Smooth muscle cell (in vitro differentiated cells): Measurements from ENCODE around the gene GPR155. TPM values are rescaled to one million over a fixed set of nuclear protein-coding genes. Genes with fewer than 3 reads are reported as not detected.

Source experiments
- DNase-seq: peaks from one replicate; lab custom pipeline; 2025; ENCODE audit not compliant: unreplicated experiment; lab: John Stamatoyannopoulos, UW
- H2AFZ ChIP-seq: fragments of 200-600 bp; sonication (generic); 2 replicates; pipeline ENCODE4 v1.6.0; 2016; ENCODE audit warnings: antibody characterized with exemption, low read depth, mild to moderate bottlenecking
- H3F3A ChIP-seq: fragments of 200-600 bp; sonication (generic); 2 replicates; pipeline ENCODE4 v1.6.0; 2017; ENCODE audit warnings: antibody characterized with exemption, low read depth
- H3K27ac ChIP-seq: fragments of 200-600 bp; sonication (generic); 2 replicates; pipeline ENCODE4 v1.5.1; 2016; ENCODE audit warnings: low read depth, mild to moderate bottlenecking
- H3K27me3 ChIP-seq: fragments of 200-600 bp; sonication (generic); 2 replicates; pipeline ENCODE4 v1.6.1; 2016; ENCODE audit warnings: low read depth, mild to moderate bottlenecking
- H3K36me3 ChIP-seq: fragments of 200-600 bp; sonication (generic); 2 replicates; pipeline ENCODE4 v1.5.1; 2016; ENCODE audit warnings: low read depth
- H3K4me1 ChIP-seq: fragments of 200-600 bp; sonication (generic); 2 replicates; pipeline ENCODE4 v1.5.1; 2016; ENCODE audit warnings: low read depth
- H3K4me2 ChIP-seq: fragments of 200-600 bp; sonication (generic); 2 replicates; pipeline ENCODE4 v1.6.0; 2016; ENCODE audit warnings: mild to moderate bottlenecking
- H3K4me3 ChIP-seq: fragments of 200-600 bp; sonication (generic); 2 replicates; pipeline ENCODE4 v1.5.1; 2016; ENCODE audit warnings: mild to moderate bottlenecking
- H3K79me2 ChIP-seq: fragments of 200-600 bp; sonication (generic); 2 replicates; pipeline ENCODE4 v1.6.0; 2016; ENCODE audit warnings: low read depth, mild to moderate bottlenecking
- H3K9ac ChIP-seq: fragments of 200-600 bp; sonication (generic); 2 replicates; pipeline ENCODE4 v1.6.0; 2016; ENCODE audit warnings: low read depth
- H3K9me3 ChIP-seq: fragments of 200-600 bp; sonication (generic); replicated peaks from 2 replicates; pipeline ENCODE4 v1.5.1; 2016; ENCODE audit warnings: low read depth
- H4K20me1 ChIP-seq: fragments of 200-600 bp; sonication (generic); 2 replicates; pipeline ENCODE4 v1.6.0; 2016; ENCODE audit warnings: low read depth
- CTCF ChIP-seq: fragments of 200-600 bp; sonication (generic); IDR thresholded peaks from 2 replicates; pipeline ENCODE4 v1.5.1; 2017; ENCODE audit warnings: borderline replicate concordance, mild to moderate bottlenecking, antibody characterized with exemption; ENCODE audit not compliant: insufficient read depth, poor library complexity, severe bottlenecking
- WGBS: methylation state at CpG from one replicate; pipeline ENCODE4 v1.1.7; 2016; ENCODE audit warnings: low lambda C conversion rate; 5-methylcytosine and 5-hydroxymethylcytosine counted together
- polyA plus RNA-seq: library from polyadenylated mRNA; unstranded; fragments of >200 nt; fragmentation: Nextera tagmentation; extraction: Ambion mirVana; gene quantifications from 2 replicates; pipeline ENCODE4 v1.2.1, GENCODE V29; 2016
- total RNA-seq: library from RNA; depleted of rRNA; stranded (reverse); fragments of >200 nt; gene quantifications from 2 replicates; pipeline ENCODE4 v1.2.3, GENCODE V29; 2014

The GPR155 gene
- total and polyA plus RNA-seq, 2 experiments from 2014 or later, result 6.9 to 10.5 TPM

GRCh38 chr2:174482854-174483253, 4.0 kb downstream of the GPR155 start:
- DNase-seq, result no peak
- H3K4me3 ChIP-seq, result no peak overlapping the region
- 97% methylated on average over 6 of the region's 6 CpGs for WGBS

DNA sequence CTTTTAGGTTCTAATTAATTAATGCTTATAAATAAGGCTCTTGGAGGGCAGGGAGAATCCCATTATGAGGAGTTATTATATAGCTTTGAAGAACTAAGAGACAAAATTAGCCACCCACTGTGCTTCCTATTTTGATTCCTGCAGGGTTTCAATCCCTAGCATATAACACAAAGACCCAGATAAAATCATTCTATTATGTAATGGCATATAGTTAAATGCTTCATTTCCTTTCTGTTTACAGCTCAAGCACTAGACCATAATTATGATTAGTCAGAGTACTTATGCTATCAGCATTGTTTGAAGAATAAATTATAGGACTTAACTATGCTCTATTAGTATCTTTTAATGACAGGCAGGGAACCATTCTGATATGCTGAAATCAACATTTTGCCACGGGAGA, 9.1 kb downstream of the GPR155 start:
- no peak overlapping the region for H3K9ac ChIP-seq
- H3K9me3 ChIP-seq, result no peaks in the 10 kb centered on the region
- H3K27me3 ChIP-seq, result no peaks in the 10 kb centered on the region
- H2AFZ ChIP-seq, result no peak overlapping the region
- WGBS, result 88% methylated on average over 1 of the region's 1 CpG
- no peaks in the 10 kb centered on the region for H4K20me1 ChIP-seq
- H3K4me2 ChIP-seq, result no peak overlapping the region
- H3K27ac ChIP-seq, result no peak overlapping the region
- no peak for DNase-seq
- TF ChIP-seq CTCF, result no peak
- no peaks in the 10 kb centered on the region for H3K36me3 ChIP-seq
- H3K4me3 ChIP-seq, result no peak overlapping the region
- H3K79me2 ChIP-seq, result no peaks in the 10 kb centered on the region
- no peaks in the 10 kb centered on the region for H3F3A ChIP-seq
- peaks cover 4% of the 10 kb centered on the region for H3K4me1 ChIP-seq

More at GRCh38 chr2:174482854-174483253, 4.0 kb downstream of the GPR155 start:
- no peaks in the 10 kb centered on the region for H3K36me3 ChIP-seq
- no peaks in the 10 kb centered on the region for H3K79me2 ChIP-seq
- no peak overlapping the region for H3K4me2 ChIP-seq
- H3K9ac ChIP-seq, result no peak overlapping the region
- no peak overlapping the region for H3K27ac ChIP-seq
- no peaks in the 10 kb centered on the region for H3F3A ChIP-seq
- peaks cover 3% of the 10 kb centered on the region for H3K4me1 ChIP-seq
- TF ChIP-seq CTCF, result no peak
- no peaks in the 10 kb centered on the region for H3K27me3 ChIP-seq
- no peak overlapping the region for H2AFZ ChIP-seq
- no peaks in the 10 kb centered on the region for H4K20me1 ChIP-seq
- H3K9me3 ChIP-seq, result no peaks in the 10 kb centered on the region

DNA sequence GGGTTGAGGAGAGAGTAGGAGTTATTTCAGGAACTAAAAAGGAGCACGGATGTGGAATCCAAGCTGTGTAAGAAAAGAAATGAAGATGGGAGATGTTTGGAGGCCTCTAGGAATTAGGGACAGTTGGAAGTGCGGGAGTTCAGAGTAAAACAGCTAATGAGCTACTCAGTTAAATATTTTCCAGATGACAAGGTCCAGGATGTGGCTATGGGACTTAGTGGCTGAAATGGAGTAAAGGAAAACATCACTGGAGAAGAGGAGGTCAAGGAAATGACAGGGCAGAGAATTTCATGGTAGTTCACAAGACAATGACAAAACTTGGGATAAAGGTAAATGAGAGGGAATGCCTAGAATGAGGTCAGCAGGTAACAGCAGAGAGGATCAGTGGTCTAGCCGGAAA, 13.0 kb downstream of the GPR155 start:
- Histone ChIP-seq H3K9me3 (no peaks in the 10 kb centered on the region), H3K36me3 (no peaks in the 10 kb centered on the region), H2AFZ (peak overlapping the region; percentile 90), H3K27me3 (no peaks in the 10 kb centered on the region), H3K4me2 (peak overlapping the region; percentile 67), H3K79me2 (no peaks in the 10 kb centered on the region), H3K4me1 (peaks cover 4% of the 10 kb centered on the region), H3K9ac (no peak overlapping the region), H4K20me1 (no peaks in the 10 kb centered on the region), H3F3A (no peaks in the 10 kb centered on the region), H3K4me3 (no peak overlapping the region), H3K27ac (peak overlapping the region; percentile 89)
- DNase-seq, result no peak
- no peak for TF ChIP-seq CTCF
- WGBS, result 48% methylated on average over 3 of the region's 3 CpGs

GRCh38 chr2:174465327-174465726, 21.5 kb downstream of the GPR155 start:
- no peak for DNase-seq
- Histone ChIP-seq H3K4me2 (no peak overlapping the region), H2AFZ (no peak overlapping the region), H3K4me3 (no peak overlapping the region), H3K36me3 (no peaks in the 10 kb centered on the region), H3F3A (no peaks in the 10 kb centered on the region), H3K79me2 (no peaks in the 10 kb centered on the region), H3K9me3 (no peaks in the 10 kb centered on the region), H3K4me1 (no peaks in the 10 kb centered on the region), H3K27ac (no peak overlapping the region), H3K9ac (no peak overlapping the region), H4K20me1 (no peaks in the 10 kb centered on the region), H3K27me3 (no peaks in the 10 kb centered on the region)
- TF ChIP-seq CTCF, result no peak
- WGBS, result 73% methylated on average over 4 of the region's 4 CpGs
